Measurements from ENCODE around the gene CHCHD6.

The CHCHD6 gene

DNA sequence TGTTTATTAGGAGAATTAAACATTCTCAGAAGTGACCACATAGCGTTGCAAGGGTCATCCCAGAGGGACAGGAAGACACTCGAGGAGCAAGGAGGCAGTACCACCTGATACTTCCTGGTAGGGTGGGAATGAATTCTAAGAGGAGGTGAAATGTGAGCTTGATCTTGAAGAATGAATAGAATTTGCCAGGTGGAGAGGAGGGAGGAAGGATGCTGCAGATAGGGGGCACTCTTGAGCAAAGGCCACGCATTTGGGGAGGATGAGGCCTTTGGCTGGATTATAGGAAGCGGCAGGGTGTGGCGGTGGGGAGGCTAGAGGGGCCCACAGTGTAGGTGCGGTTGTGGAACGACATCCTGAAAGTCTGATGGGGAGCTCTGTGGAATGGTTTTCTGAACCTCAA is 33.5 kb downstream of the CHCHD6 start:
- Mint-ChIP-seq H3K27ac (no peak overlapping the region), H3K4me3 (no peak overlapping the region), H3K9me3 (peaks cover 25% of the 10 kb centered on the region), H3K27me3 (ENCODE audit: low read depth, poor library complexity) (peaks cover 3% of the 10 kb centered on the region), H3K4me1 (peaks cover 11% of the 10 kb centered on the region), H3K36me3 (ENCODE audit: low read depth) (peaks cover 85% of the 10 kb centered on the region)
- DNase-seq = no peak
- TF ChIP-seq, protein P1, sequence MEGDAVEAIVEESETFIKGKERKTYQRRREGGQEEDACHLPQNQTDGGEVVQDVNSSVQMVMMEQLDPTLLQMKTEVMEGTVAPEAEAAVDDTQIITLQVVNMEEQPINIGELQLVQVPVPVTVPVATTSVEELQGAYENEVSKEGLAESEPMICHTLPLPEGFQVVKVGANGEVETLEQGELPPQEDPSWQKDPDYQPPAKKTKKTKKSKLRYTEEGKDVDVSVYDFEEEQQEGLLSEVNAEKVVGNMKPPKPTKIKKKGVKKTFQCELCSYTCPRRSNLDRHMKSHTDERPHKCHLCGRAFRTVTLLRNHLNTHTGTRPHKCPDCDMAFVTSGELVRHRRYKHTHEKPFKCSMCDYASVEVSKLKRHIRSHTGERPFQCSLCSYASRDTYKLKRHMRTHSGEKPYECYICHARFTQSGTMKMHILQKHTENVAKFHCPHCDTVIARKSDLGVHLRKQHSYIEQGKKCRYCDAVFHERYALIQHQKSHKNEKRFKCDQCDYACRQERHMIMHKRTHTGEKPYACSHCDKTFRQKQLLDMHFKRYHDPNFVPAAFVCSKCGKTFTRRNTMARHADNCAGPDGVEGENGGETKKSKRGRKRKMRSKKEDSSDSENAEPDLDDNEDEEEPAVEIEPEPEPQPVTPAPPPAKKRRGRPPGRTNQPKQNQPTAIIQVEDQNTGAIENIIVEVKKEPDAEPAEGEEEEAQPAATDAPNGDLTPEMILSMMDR (IDR thresholded peaks at IDR 0.05) = no peak

DNA sequence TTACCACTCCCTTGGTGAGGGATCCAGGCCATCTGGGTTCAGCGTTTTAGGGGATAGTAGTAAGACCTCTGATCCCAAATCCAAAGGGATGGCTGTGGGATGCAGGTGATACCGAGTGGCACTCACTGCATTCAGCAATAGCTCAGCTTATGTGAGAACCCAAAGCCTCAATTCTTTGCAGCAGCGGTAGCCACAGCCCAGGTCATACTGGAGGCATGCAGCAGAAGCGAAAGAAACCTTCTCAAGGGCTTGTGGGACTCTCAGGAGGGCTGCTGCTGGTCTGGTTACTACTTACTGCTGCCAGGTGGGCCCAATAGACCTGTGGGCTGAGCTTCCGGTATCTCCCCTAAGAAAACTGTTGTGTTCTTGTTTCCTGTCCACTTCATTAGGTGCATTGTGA is 38.0 kb downstream of the CHCHD6 start:
- H3K4me1 Mint-ChIP-seq = peaks cover 22% of the 10 kb centered on the region
- H3K27ac Mint-ChIP-seq = no peak overlapping the region
- TF ChIP-seq, protein P1 (IDR thresholded peaks at IDR 0.05) = no peak
- H3K4me3 Mint-ChIP-seq = no peak overlapping the region
- peaks cover 25% of the 10 kb centered on the region for H3K9me3 Mint-ChIP-seq
- no peak for DNase-seq
- H3K36me3 Mint-ChIP-seq (ENCODE audit: low read depth) = peaks cover 58% of the 10 kb centered on the region
- H3K27me3 Mint-ChIP-seq (ENCODE audit: low read depth, poor library complexity) = peaks cover 6% of the 10 kb centered on the region

DNA sequence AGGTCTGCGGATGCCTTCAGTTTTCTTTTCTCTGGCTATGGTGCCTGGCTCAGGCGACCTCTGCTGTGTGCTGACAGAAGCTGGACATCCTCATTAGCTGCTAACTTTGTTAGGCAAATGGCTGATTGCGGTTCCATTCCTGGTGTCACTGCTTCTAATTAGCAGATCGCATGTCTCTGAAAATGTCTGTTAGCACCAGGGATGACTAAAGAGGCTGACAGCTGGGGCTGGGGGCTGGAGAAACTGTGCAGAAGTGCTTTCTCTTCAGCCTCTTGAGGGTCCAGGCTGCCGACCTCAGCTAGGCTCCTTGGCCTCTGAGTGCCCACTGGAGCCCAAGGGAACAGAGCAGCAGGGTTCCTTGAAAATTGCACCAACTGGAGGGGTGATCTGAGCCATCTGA is 39.3 kb downstream of the CHCHD6 start:
- peaks cover 14% of the 10 kb centered on the region for H3K9me3 Mint-ChIP-seq
- no peak overlapping the region for H3K27ac Mint-ChIP-seq

DNA sequence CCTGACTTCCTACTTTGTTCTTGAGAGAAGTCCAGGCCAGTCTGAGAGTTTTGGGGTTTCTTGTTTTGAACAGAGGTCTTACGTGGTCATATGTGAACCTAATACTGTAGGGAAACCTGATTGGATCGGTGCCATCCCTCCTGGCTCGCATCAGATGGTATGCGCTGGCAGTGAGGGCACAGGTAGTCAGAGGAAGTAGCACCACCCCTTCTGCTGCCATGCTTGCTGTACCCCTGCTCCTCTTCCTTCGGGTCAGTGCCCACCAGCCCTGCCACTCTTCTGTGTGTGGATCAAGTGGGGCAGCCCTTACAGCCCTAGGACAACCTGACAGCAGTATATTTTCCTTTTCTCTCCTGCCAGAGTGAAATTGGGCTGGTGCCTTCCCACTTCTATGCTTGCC is 39.7 kb downstream of the CHCHD6 start:
- H3K27ac Mint-ChIP-seq = no peak overlapping the region
- no peak for DNase-seq
- H3K9me3 Mint-ChIP-seq = peaks cover 11% of the 10 kb centered on the region
- peaks cover 38% of the 10 kb centered on the region for H3K4me1 Mint-ChIP-seq
- H3K36me3 Mint-ChIP-seq (ENCODE audit: low read depth) = peaks cover 41% of the 10 kb centered on the region
- H3K27me3 Mint-ChIP-seq (ENCODE audit: low read depth, poor library complexity) = peaks cover 5% of the 10 kb centered on the region
- TF ChIP-seq, protein P1 (IDR thresholded peaks at IDR 0.05) = no peak
- H3K4me3 Mint-ChIP-seq = no peak overlapping the region

More for the DNA sequence above, 39.3 kb downstream of the CHCHD6 start:
- peaks cover 6% of the 10 kb centered on the region for H3K27me3 Mint-ChIP-seq (ENCODE audit: low read depth, poor library complexity)
- TF ChIP-seq, protein P1 (IDR thresholded peaks at IDR 0.05) = no peak
- H3K4me1 Mint-ChIP-seq = peaks cover 34% of the 10 kb centered on the region
- no peak for DNase-seq
- H3K36me3 Mint-ChIP-seq (ENCODE audit: low read depth) = peaks cover 46% of the 10 kb centered on the region
- H3K4me3 Mint-ChIP-seq = no peak overlapping the region

DNA sequence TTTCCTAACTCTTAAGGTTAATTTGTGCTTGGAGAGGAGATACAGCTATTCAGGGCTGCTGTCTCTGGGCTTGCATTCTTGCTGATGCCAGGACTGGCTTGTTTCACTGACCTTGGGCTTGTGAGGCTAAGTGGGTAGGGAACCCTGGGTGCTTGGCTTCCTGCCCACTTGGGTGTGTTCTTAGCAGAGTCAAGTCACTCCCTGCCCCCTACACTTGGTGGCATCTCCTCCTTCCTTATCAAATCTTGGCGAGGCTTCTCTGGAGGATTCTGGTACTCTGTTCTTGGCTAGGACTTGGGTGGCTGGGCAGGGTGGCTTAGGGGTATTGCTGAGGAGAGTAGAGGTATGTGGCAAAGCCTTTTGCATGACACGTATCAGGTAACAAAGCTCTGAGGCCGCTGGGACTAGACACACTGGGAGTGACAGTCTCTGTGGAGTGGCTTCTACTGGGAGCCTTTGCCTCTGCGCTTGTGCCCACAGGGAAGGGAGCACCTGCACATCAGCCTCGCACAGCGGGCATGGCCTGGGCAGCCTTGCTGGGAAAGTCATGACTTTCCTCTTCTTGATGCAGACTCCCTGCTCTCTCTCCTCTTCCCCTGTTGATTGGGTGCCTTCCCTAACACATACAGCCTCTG is 41.8 kb downstream of the CHCHD6 start:
- TF ChIP-seq, protein P1 (IDR thresholded peaks at IDR 0.05) = no peak
- Mint-ChIP-seq H3K4me1 (peaks cover 56% of the 10 kb centered on the region), H3K27me3 (ENCODE audit: low read depth, poor library complexity) (peaks cover 2% of the 10 kb centered on the region)

More for the DNA sequence above, 41.8 kb downstream of the CHCHD6 start:
- Mint-ChIP-seq H3K27ac (no peak overlapping the region), H3K4me3 (no peak overlapping the region), H3K36me3 (ENCODE audit: low read depth) (peaks cover 20% of the 10 kb centered on the region), H3K9me3 (no peaks in the 10 kb centered on the region)
- DNase-seq = no peak

Measured in nephron progenitor cell (in vitro differentiated cells).